ENCODE data around the gene CHURC1.

The CHURC1 gene

DNA sequence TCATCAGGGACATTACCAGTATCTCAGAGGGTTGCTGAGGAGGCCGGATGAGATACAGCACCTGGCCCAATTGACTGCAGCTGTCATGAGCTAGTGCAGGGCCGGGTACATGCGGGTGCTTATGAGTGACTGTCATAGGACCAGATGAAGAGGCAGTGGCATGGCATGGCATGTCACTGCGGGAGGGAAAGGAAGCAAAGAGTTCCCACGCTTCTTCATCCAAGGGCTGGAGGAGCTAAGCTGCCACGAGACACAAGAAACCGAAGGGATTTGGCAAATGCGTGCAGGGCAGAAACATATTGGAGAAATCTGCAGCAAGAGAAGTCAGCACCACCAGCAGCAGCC lies 39.0 kb downstream of the CHURC1 start:
- Histone ChIP-seq H3K27ac (ENCODE audit: low read depth, low read length) (no peak overlapping the region), H3K36me3 (ENCODE audit: control insufficient read depth in 5 of 5, insufficient read depth in 5 of 5, low read length in 5 of 5) (peaks cover 0 to 27% (median 4%) of the 10 kb centered on the region in 5 donors), H3K9ac (ENCODE audit: low read length in 5 of 5) (no peak overlapping the region), H3K9me3 (ENCODE audit: control insufficient read depth in 5 of 5, low read length in 5 of 5) (no peaks in the 10 kb centered on the region), H3K4me3 (ENCODE audit: low read depth in 1 of 5, low read length in 5 of 5) (no peak overlapping the region), H3K4me1 (ENCODE audit: control insufficient read depth in 5 of 5, insufficient read depth in 5 of 5, low read length in 5 of 5) (peaks cover 0 to 6% (median 0%) of the 10 kb centered on the region in 5 donors), H3K27me3 (ENCODE audit: control insufficient read depth in 5 of 5, insufficient read depth in 4 of 5, low read length in 5 of 5) (no peaks in the 10 kb centered on the region)

DNA sequence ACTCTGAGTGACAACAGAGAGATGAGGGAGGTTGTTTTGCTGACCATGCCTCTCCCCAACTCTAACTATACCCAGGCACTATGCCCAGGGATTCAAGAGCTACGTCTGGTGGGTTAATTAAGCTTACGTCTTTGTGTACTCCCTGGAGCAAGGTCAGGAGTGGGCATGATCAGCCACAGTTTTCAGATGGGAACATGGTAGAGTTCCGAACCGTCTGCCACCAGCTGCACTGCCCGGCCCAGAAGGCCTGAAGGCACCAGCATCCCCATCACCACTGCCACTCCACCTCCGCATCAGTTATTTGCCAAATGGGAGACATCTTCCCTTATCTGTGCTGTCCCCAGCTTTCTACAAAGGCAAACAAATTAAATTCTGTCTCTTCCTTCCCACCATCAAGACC lies 39.4 kb downstream of the CHURC1 start:
- no peak overlapping the region for H3K9ac ChIP-seq (ENCODE audit: low read length in 5 of 5)
- no peak overlapping the region for H3K27ac ChIP-seq (ENCODE audit: low read depth, low read length)
- H3K4me3 ChIP-seq (ENCODE audit: low read depth in 1 of 5, low read length in 5 of 5): no peak overlapping the region
- H3K27me3 ChIP-seq (ENCODE audit: control insufficient read depth in 5 of 5, insufficient read depth in 4 of 5, low read length in 5 of 5): no peaks in the 10 kb centered on the region
- peaks cover 0 to 23% (median 2%) of the 10 kb centered on the region in 5 donors for H3K36me3 ChIP-seq (ENCODE audit: control insufficient read depth in 5 of 5, insufficient read depth in 5 of 5, low read length in 5 of 5)
- no peaks in the 10 kb centered on the region for H3K9me3 ChIP-seq (ENCODE audit: control insufficient read depth in 5 of 5, low read length in 5 of 5)
- H3K4me1 ChIP-seq (ENCODE audit: control insufficient read depth in 5 of 5, insufficient read depth in 5 of 5, low read length in 5 of 5): peaks cover 0 to 6% (median 0%) of the 10 kb centered on the region in 5 donors

DNA sequence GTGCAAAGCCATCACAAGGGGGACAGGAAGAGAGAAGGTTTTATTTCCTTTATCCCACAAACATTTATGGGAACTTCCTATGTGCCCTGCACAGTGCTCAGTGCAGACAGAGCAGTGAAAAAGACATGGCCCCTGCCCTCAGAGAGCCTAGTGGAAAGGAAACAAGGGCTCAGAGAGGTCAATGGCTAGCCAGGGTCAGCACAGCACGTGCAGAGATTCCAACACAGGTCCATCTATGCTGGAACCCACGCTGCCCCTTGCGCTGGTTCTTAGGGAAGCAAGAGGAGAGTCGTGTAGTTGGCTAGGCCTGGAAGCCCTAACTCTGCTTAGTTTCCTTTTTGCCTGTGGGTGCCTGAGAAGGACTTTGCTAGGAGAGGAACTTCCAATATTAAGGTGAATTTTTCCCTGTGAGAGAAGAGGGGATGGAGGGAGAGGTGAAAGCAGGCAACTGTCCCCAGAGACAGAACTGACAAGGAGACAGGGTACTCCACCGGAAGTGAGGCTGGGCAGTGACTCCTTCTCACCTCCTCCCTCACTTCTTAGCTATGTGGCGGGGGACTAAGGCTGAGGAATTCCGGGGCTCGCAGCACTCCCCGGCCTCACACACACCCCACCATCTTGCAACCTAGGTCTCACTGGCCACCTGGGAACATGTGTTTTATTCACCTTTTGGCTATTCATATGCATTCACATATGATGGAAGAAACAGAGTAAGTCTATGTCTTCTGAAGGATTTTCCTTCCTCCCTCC lies 40.4 kb downstream of the CHURC1 start:
- H3K4me1 ChIP-seq (ENCODE audit: control insufficient read depth in 5 of 5, insufficient read depth in 5 of 5, low read length in 5 of 5): peaks cover 0 to 6% (median 0%) of the 10 kb centered on the region in 5 donors
- H3K4me3 ChIP-seq (ENCODE audit: low read depth in 1 of 5, low read length in 5 of 5): no peak overlapping the region
- no peaks in the 10 kb centered on the region for H3K27me3 ChIP-seq (ENCODE audit: control insufficient read depth in 5 of 5, insufficient read depth in 4 of 5, low read length in 5 of 5)
- no peaks in the 10 kb centered on the region for H3K9me3 ChIP-seq (ENCODE audit: control insufficient read depth in 5 of 5, low read length in 5 of 5)
- H3K9ac ChIP-seq (ENCODE audit: low read length in 5 of 5): no peak overlapping the region
- H3K36me3 ChIP-seq (ENCODE audit: control insufficient read depth in 5 of 5, insufficient read depth in 5 of 5, low read length in 5 of 5): peaks cover 0 to 20% (median 2%) of the 10 kb centered on the region in 5 donors
- H3K27ac ChIP-seq (ENCODE audit: low read depth, low read length): no peak overlapping the region

DNA sequence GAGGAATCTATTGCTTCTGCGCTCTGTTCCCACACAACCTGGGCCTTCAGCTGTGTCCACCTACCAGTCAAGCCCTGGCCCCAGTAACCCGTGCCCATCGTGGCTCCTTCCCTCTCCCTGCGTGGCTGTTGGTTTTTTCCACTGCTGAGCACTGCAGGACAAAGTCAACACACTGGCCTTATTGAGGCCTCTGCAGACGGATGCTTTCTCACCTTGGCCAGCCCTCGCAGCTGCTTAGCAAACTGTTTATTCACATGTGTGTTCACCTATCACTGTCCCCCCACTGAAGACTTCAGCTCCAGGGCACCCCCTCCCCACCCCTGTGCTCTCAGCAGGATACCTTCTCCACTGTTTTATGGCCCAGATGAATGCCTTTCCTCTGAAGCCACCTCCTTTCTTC lies 41.0 kb downstream of the CHURC1 start:
- H3K36me3 ChIP-seq (ENCODE audit: control insufficient read depth in 5 of 5, insufficient read depth in 5 of 5, low read length in 5 of 5): peaks cover 0 to 14% (median 2%) of the 10 kb centered on the region in 5 donors
- H3K9me3 ChIP-seq (ENCODE audit: control insufficient read depth in 5 of 5, low read length in 5 of 5): no peaks in the 10 kb centered on the region
- no peak overlapping the region for H3K27ac ChIP-seq (ENCODE audit: low read depth, low read length)
- H3K9ac ChIP-seq (ENCODE audit: low read length in 5 of 5): no peak overlapping the region
- H3K4me3 ChIP-seq (ENCODE audit: low read depth in 1 of 5, low read length in 5 of 5): no peak overlapping the region
- H3K4me1 ChIP-seq (ENCODE audit: control insufficient read depth in 5 of 5, insufficient read depth in 5 of 5, low read length in 5 of 5): peaks cover 0 to 6% (median 0%) of the 10 kb centered on the region in 5 donors
- no peaks in the 10 kb centered on the region for H3K27me3 ChIP-seq (ENCODE audit: control insufficient read depth in 5 of 5, insufficient read depth in 4 of 5, low read length in 5 of 5)

DNA sequence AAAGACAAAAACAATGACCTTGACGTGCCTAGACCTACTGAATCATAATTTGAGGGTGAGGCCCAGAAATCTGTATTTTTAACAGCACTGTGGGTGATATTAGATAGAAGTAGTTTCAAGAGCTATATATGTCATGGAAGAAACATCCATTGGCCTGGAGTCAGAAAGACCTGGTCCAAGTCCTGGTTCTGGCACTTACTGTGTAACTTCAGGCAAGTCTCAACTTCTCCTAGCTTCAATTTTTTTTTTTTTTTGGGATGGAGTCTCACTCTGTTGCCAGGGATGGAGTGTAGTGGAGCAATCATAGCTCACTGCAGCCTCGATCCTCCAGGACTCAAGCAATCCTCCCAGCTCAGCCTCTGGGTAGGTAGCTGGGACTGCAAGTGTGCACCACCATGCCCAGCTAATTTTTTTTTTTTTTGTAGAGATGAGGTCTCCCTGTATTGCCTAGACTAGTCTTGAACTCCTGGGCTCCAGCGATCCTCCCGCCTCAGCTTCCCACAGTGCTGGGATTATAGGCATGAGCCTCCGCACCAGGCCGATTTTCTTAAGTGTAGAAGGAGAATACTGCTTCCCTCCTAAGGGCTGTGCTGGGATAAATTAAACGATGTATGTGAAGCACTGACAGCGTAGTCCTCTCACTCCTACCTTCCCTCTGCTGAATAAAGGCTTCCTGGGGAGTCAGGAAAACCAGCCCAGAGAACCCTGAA lies 42.6 kb downstream of the CHURC1 start:
- no peak overlapping the region for H3K4me3 ChIP-seq (ENCODE audit: low read depth in 1 of 5, low read length in 5 of 5)
- H3K4me1 ChIP-seq (ENCODE audit: control insufficient read depth in 5 of 5, insufficient read depth in 5 of 5, low read length in 5 of 5): peaks cover 0 to 6% (median 0%) of the 10 kb centered on the region in 5 donors
- no peak overlapping the region for H3K9ac ChIP-seq (ENCODE audit: low read length in 5 of 5)
- peaks cover 0 to 6% (median 2%) of the 10 kb centered on the region in 5 donors for H3K36me3 ChIP-seq (ENCODE audit: control insufficient read depth in 5 of 5, insufficient read depth in 5 of 5, low read length in 5 of 5)
- no peak overlapping the region for H3K27ac ChIP-seq (ENCODE audit: low read depth, low read length)
- H3K9me3 ChIP-seq (ENCODE audit: control insufficient read depth in 5 of 5, low read length in 5 of 5): no peaks in the 10 kb centered on the region
- H3K27me3 ChIP-seq (ENCODE audit: control insufficient read depth in 5 of 5, insufficient read depth in 4 of 5, low read length in 5 of 5): no peaks in the 10 kb centered on the region

DNA sequence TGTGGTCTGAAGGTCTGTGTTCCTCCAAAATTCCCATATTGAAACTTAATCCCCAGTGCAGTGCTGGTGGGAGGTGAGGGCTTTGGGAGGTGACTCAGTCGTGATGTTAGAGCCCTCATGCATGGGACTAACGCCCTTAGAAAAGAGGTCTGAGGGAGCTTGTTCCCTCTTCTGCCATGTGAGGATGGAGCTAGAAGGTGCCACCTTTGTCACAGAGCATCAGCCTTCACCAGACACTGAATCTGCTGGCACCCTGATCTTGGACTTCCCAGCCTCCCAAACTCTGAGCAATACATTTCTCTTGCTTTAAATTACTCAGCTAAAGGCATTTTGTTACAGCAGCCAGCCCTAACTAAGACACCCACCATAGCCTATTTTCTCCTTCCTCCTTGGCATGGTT lies 43.9 kb downstream of the CHURC1 start:
- Histone ChIP-seq H3K27ac (ENCODE audit: low read depth, low read length) (no peak overlapping the region), H3K27me3 (ENCODE audit: control insufficient read depth in 5 of 5, insufficient read depth in 4 of 5, low read length in 5 of 5) (no peaks in the 10 kb centered on the region), H3K9ac (ENCODE audit: low read length in 5 of 5) (no peak overlapping the region), H3K36me3 (ENCODE audit: control insufficient read depth in 5 of 5, insufficient read depth in 5 of 5, low read length in 5 of 5) (peaks cover 0 to 6% (median 2%) of the 10 kb centered on the region in 5 donors), H3K4me1 (ENCODE audit: control insufficient read depth in 5 of 5, insufficient read depth in 5 of 5, low read length in 5 of 5) (peaks cover 0 to 6% (median 0%) of the 10 kb centered on the region in 5 donors), H3K9me3 (ENCODE audit: control insufficient read depth in 5 of 5, low read length in 5 of 5) (no peaks in the 10 kb centered on the region), H3K4me3 (ENCODE audit: low read depth in 1 of 5, low read length in 5 of 5) (no peak overlapping the region)

DNA sequence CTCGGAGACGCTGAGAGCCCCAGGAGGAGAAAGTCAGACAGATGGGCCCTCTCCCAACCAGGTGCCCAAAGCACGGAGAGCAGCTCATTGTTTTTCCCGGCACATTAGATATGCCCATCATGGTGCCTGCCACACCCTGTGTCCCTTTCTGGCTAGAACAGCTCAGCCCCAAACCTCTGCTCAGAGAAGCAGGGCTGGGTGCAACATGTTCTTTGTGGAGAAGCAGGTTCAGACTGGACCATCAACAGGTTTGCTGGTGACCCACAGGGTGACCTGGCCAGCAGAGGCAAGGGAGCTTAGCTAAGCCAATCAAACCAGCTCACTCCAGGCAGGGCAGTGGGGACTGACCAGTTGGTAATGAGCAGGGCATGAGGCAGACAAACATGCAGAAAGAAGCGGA lies 44.5 kb downstream of the CHURC1 start:
- Histone ChIP-seq H3K4me3 (ENCODE audit: low read depth in 1 of 5, low read length in 5 of 5) (no peak overlapping the region), H3K27ac (ENCODE audit: low read depth, low read length) (no peak overlapping the region), H3K9me3 (ENCODE audit: control insufficient read depth in 5 of 5, low read length in 5 of 5) (no peaks in the 10 kb centered on the region), H3K27me3 (ENCODE audit: control insufficient read depth in 5 of 5, insufficient read depth in 4 of 5, low read length in 5 of 5) (no peaks in the 10 kb centered on the region), H3K9ac (ENCODE audit: low read length in 5 of 5) (no peak overlapping the region), H3K4me1 (ENCODE audit: control insufficient read depth in 5 of 5, insufficient read depth in 5 of 5, low read length in 5 of 5) (peaks cover 0 to 6% (median 0%) of the 10 kb centered on the region in 5 donors), H3K36me3 (ENCODE audit: control insufficient read depth in 5 of 5, insufficient read depth in 5 of 5, low read length in 5 of 5) (peaks cover 0 to 6% (median 0%) of the 10 kb centered on the region in 5 donors)

DNA sequence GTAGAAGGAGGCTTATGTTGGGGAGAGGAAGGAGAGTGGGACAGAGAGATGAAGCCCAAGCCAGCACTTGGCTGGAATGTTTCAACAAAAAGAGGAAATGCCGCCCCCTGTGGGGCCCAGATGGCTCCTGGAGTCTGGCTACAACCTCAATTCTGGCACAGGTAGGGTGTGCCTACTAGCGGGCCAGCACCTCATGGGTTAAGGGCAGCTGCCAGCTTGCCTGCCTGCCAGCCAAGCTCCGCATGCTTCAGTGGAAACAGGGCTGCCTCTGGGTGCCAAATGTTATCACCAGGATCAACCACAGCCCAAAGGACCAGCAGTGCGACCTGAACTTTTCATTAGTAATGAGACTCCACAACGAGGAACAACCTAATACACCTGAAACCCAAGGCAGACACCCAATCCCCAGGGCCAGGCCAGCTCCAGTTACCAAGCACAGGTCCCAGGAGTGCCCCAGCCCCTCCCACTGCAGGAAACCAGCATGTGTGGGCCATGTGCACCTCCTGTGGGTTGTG lies 46.6 kb downstream of the CHURC1 start:
- H3K4me1 ChIP-seq (ENCODE audit: control insufficient read depth in 5 of 5, insufficient read depth in 5 of 5, low read length in 5 of 5): peaks cover 0 to 6% (median 0%) of the 10 kb centered on the region in 5 donors
- H3K9ac ChIP-seq (ENCODE audit: low read length in 5 of 5): no peak overlapping the region
- no peaks in the 10 kb centered on the region for H3K27me3 ChIP-seq (ENCODE audit: control insufficient read depth in 5 of 5, insufficient read depth in 4 of 5, low read length in 5 of 5)
- no peaks in the 10 kb centered on the region for H3K9me3 ChIP-seq (ENCODE audit: control insufficient read depth in 5 of 5, low read length in 5 of 5)
- H3K36me3 ChIP-seq (ENCODE audit: control insufficient read depth in 5 of 5, insufficient read depth in 5 of 5, low read length in 5 of 5): peaks cover 0 to 2% (median 0%) of the 10 kb centered on the region in 5 donors
- H3K27ac ChIP-seq (ENCODE audit: low read depth, low read length): no peak overlapping the region
- no peak overlapping the region for H3K4me3 ChIP-seq (ENCODE audit: low read depth in 1 of 5, low read length in 5 of 5)

DNA sequence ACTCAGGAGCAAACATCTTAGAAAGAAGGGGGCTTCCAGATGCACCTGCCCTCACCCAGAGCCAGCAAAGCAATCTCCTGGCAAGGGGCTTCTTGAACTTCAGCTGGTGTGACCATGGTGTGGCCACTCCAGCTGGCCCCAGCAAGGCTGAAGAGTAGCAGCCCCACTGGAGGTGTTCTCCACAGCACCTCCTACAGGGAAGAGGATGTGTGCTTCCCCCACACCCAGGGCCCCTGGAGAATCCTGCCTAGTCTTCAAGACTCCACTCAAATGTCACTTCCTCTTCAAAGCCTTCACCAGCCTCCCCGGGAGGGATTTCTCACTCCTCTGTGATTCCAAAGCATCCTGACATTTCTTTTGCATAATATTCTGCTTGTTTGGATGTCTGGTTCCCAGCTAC lies 49.4 kb downstream of the CHURC1 start:
- H3K36me3 ChIP-seq (ENCODE audit: control insufficient read depth in 5 of 5, insufficient read depth in 5 of 5, low read length in 5 of 5): peaks cover 0 to 2% (median 0%) of the 10 kb centered on the region in 5 donors
- no peak overlapping the region for H3K9ac ChIP-seq (ENCODE audit: low read length in 5 of 5)
- H3K27ac ChIP-seq (ENCODE audit: low read depth, low read length): no peak overlapping the region
- H3K9me3 ChIP-seq (ENCODE audit: control insufficient read depth in 5 of 5, low read length in 5 of 5): no peaks in the 10 kb centered on the region
- H3K4me1 ChIP-seq (ENCODE audit: control insufficient read depth in 5 of 5, insufficient read depth in 5 of 5, low read length in 5 of 5): no peaks in the 10 kb centered on the region
- no peak overlapping the region for H3K4me3 ChIP-seq (ENCODE audit: low read depth in 1 of 5, low read length in 5 of 5)
- no peaks in the 10 kb centered on the region for H3K27me3 ChIP-seq (ENCODE audit: control insufficient read depth in 5 of 5, insufficient read depth in 4 of 5, low read length in 5 of 5)

DNA sequence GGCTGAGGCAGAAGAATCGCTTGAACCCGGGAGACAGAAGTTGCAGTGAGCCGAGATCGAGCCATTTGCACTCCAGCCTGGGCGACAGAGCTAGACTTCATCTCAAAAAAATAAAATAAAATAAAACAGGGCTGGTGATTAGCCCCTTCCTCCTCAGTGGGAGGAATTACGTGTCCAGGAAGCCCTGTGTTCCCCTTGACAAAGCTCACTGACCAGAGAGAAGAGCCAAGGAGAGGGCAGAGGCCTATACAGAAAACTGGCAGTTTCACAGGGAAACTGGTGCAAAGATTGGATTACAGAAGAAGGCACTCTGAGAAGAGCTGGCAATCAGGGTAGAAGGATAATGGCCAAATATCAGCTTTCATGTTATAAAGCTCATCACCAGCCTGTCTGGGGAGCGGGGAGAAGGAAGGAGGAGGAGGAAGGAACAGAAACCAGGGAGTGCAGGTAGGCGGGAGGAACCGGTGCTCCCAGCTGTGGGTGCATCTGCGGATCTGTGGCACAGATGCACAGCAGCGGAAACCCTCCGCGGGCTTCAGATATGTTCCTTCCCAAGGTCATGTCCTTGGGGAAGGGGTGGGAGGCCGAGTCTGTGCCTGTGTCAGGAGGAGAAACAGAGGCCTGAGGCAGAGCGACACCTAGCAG lies 51.2 kb downstream of the CHURC1 start:
- no peak overlapping the region for H3K27ac ChIP-seq (ENCODE audit: low read depth, low read length)
- H3K9ac ChIP-seq (ENCODE audit: low read length in 5 of 5): no peak overlapping the region

More for the DNA sequence above, 51.2 kb downstream of the CHURC1 start:
- Histone ChIP-seq H3K27me3 (ENCODE audit: control insufficient read depth in 5 of 5, insufficient read depth in 4 of 5, low read length in 5 of 5) (no peaks in the 10 kb centered on the region), H3K4me3 (ENCODE audit: low read depth in 1 of 5, low read length in 5 of 5) (no peak overlapping the region), H3K4me1 (ENCODE audit: control insufficient read depth in 5 of 5, insufficient read depth in 5 of 5, low read length in 5 of 5) (no peaks in the 10 kb centered on the region), H3K36me3 (ENCODE audit: control insufficient read depth in 5 of 5, insufficient read depth in 5 of 5, low read length in 5 of 5) (peaks cover 0 to 2% (median 0%) of the 10 kb centered on the region in 5 donors), H3K9me3 (ENCODE audit: control insufficient read depth in 5 of 5, low read length in 5 of 5) (no peaks in the 10 kb centered on the region)
